Activated CD4-positive, alpha-beta T cell treated with anti-CD3 and anti-CD28 coated beads for 4 hours (primary cell): Measurements from ENCODE around the gene SPATC1L.
"Not testable (repeated sequence)": the region's sequence is repeated elsewhere in the genome, so short reads cannot be mapped to it uniquely, and the experiment has no call there.

Experiments used
- DNase-seq, 2 donors: peaks; one replicate each; pipeline ENCODE4 v3.0.0-alpha.2; 2020

The SPATC1L gene

GRCh38 chr21:46183910-46184624 lies at the start of gene SPATC1L:
Gene SPATC1L, minus strand, starts transcription at chr21:46184459. Its CDS starts 1,643 bp downstream, at chr21:46182816.
- peak in 1 of 2 donors; percentile 20 for DNase-seq

GRCh38 chr21:46229923-46230260 lies 45.6 kb upstream of the SPATC1L start:
- no peak for DNase-seq

- no peak for DNase-seq
Observed at GRCh38 chr21:46229133-46229922, 45.1 kb upstream of the SPATC1L start.

- peak; percentile 97 to 99 for DNase-seq
Observed at GRCh38 chr21:46228345-46229051, 44.2 kb upstream of the SPATC1L start, which contains the start of gene LSS. Gene LSS, minus strand, starts transcription at chr21:46228774. Its CDS starts 29 bp downstream, at chr21:46228745.

- no peak for DNase-seq
Observed at GRCh38 chr21:46227811-46228344, 43.6 kb upstream of the SPATC1L start.

GRCh38 chr21:46226920-46227599 lies 42.8 kb upstream of the SPATC1L start:
- DNase-seq = no peak

GRCh38 chr21:46226146-46226545 lies 41.9 kb upstream of the SPATC1L start:
- no peak for DNase-seq

- not testable (repeated sequence) for DNase-seq
Observed at GRCh38 chr21:46223661-46224060, 39.4 kb upstream of the SPATC1L start.

- no peak for DNase-seq
Observed at GRCh38 chr21:46223217-46223616, 39.0 kb upstream of the SPATC1L start.

- DNase-seq = no peak
Observed at GRCh38 chr21:46222436-46223116, 38.3 kb upstream of the SPATC1L start.

GRCh38 chr21:46221664-46222435 lies 37.6 kb upstream of the SPATC1L start:
- no peak for DNase-seq

GRCh38 chr21:46220847-46221246 lies 36.6 kb upstream of the SPATC1L start:
- no peak for DNase-seq

- DNase-seq = no peak
Observed at GRCh38 chr21:46220275-46220810, 36.1 kb upstream of the SPATC1L start.

GRCh38 chr21:46219591-46220239 lies 35.5 kb upstream of the SPATC1L start:
- DNase-seq = no peak

GRCh38 chr21:46218906-46219590 lies 34.8 kb upstream of the SPATC1L start:
- DNase-seq = no peak

GRCh38 chr21:46217511-46218196 lies 33.4 kb upstream of the SPATC1L start:
- no peak for DNase-seq

- no peak for DNase-seq
Observed at GRCh38 chr21:46216132-46216747, 32.0 kb upstream of the SPATC1L start.

- no peak for DNase-seq
Observed at GRCh38 chr21:46215436-46216131, 31.3 kb upstream of the SPATC1L start.
